Endothelial cell of umbilical vein (primary cell): ENCODE measurements around the gene BIN1. TPM values are rescaled to one million over a fixed set of nuclear protein-coding genes. Genes with fewer than 3 reads are reported as not detected.

Experiments
- BruUV-seq: library from RNA; stranded (reverse); fragments of 400-500 nt; replicated peaks from 2 replicates; lab custom pipeline; 2021; lab: Mats Ljungman, UMichigan
- CTCF ChIA-PET: fragments of 300-600, 350-600 bp; sonication (Branson Sonifier 250); formaldehyde crosslinking; loops from one replicate; lab custom pipeline; 2021; ENCODE audit warnings: antibody characterized with exemption, inconsistent platforms; lab: Charles Lee
- POLR2A ChIA-PET: fragments of 300-600, 350-600 bp; sonication (Branson Sonifier 250); formaldehyde crosslinking; loops from one replicate; lab custom pipeline; 2021; ENCODE audit warnings: antibody characterized with exemption, inconsistent platforms; lab: Charles Lee
- DNase-seq: peaks from one replicate; pipeline ENCODE4 v3.0.0-alpha.2; 2011; ENCODE audit warnings: low read depth, low spot score
- FAIRE-seq: peaks from 2 replicates; lab custom pipeline; 2011; peaks lifted over from hg19 to GRCh38; lab: Jason Lieb, UNC
- H2AFZ ChIP-seq: 2 replicates; pipeline ENCODE4 v1.6.0; 2012; ENCODE audit warnings: low read depth, low read length, control low read depth, inconsistent platforms
- H3K27ac ChIP-seq: 2 replicates; pipeline ENCODE4 v1.5.1; 2011; ENCODE audit warnings: low read depth, mild to moderate bottlenecking, control low read depth, low read length, moderate library complexity; ENCODE audit not compliant: insufficient read depth
- H3K27me3 ChIP-seq, 2 experiments: 2 replicates each; pipeline versions ENCODE4 v1.6.0 to v1.6.1; 2011; ENCODE audit warnings: low read length in 2 of 2, mixed read lengths in 1 of 2; ENCODE audit not compliant: control insufficient read depth in 2 of 2, insufficient read depth in 2 of 2
- H3K36me3 ChIP-seq, 2 experiments: 2 replicates in 1 of 2; 3 replicates in 1 of 2; pipeline ENCODE4 v1.5.1; 2011; ENCODE audit warnings: low read length in 2 of 2, mild to moderate bottlenecking in 1 of 2, moderate library complexity in 1 of 2; ENCODE audit not compliant: control insufficient read depth in 2 of 2, insufficient read depth in 2 of 2; ENCODE audit errors: extremely low read depth in 1 of 2
- H3K4me1 ChIP-seq: 3 replicates; pipeline ENCODE4 v1.5.1; 2011; ENCODE audit warnings: mild to moderate bottlenecking, low read length; ENCODE audit not compliant: control insufficient read depth, insufficient read depth; ENCODE audit errors: extremely low read depth
- H3K4me2 ChIP-seq: 2 replicates; pipeline ENCODE4 v1.6.1; 2011; ENCODE audit warnings: low read length, control low read depth, mixed read lengths; ENCODE audit not compliant: insufficient read depth
- H3K4me3 ChIP-seq, 3 experiments: fragments of 200-600 bp in 1 of 3; sonication (generic), shearing (Covaris generic) in 1 of 3; replicated peaks in 1 of 3; 2 replicates each; pipeline ENCODE4 v1.5.1; 2011 to 2016; ENCODE audit warnings: control low read depth in 3 of 3, low read length in 3 of 3, mild to moderate bottlenecking in 2 of 3, inconsistent platforms in 1 of 3, low read depth in 1 of 3, moderate library complexity in 1 of 3; ENCODE audit not compliant: insufficient read depth in 1 of 3
- H3K79me2 ChIP-seq: 2 replicates; pipeline ENCODE4 v1.6.0; 2012; ENCODE audit warnings: low read length, inconsistent platforms; ENCODE audit not compliant: control insufficient read depth, insufficient read depth
- H3K9ac ChIP-seq: replicated peaks from 2 replicates; pipeline ENCODE3; 2011; ENCODE audit warnings: low read length, control low read depth; ENCODE audit not compliant: insufficient read depth; ENCODE audit errors: extremely low read depth
- H3K9me1 ChIP-seq: replicated peaks from 3 replicates; pipeline ENCODE4 v1.6.0; 2011; ENCODE audit warnings: mild to moderate bottlenecking, low read length; ENCODE audit not compliant: control insufficient read depth, insufficient read depth; ENCODE audit errors: extremely low read depth
- H3K9me3 ChIP-seq: replicated peaks from 2 replicates; pipeline ENCODE4 v1.5.1; 2012; ENCODE audit warnings: low read length, inconsistent platforms; ENCODE audit not compliant: control insufficient read depth, insufficient read depth
- H4K20me1 ChIP-seq: replicated peaks from 2 replicates; pipeline ENCODE3; 2011; ENCODE audit warnings: mild to moderate bottlenecking, low read length; ENCODE audit not compliant: control insufficient read depth, insufficient read depth; ENCODE audit errors: extremely low read depth
- CTCF ChIP-seq, 2 donors: IDR thresholded peaks; 1 replicate in 1 of 2; 2 replicates in 1 of 2; pipeline ENCODE4 v1.5.1; 2011; ENCODE audit warnings: low read length in 2 of 2, mild to moderate bottlenecking in 2 of 2, moderate library complexity in 2 of 2, control low read depth in 1 of 2, inconsistent platforms in 1 of 2, low read depth in 1 of 2; ENCODE audit not compliant: insufficient read depth in 1 of 2; ENCODE audit errors: extremely low read depth in 1 of 2
- FOS ChIP-seq: IDR thresholded peaks from 2 replicates; pipeline ENCODE4 v1.6.1; 2011; ENCODE audit warnings: mild to moderate bottlenecking, low read length, moderate library complexity, borderline replicate concordance; ENCODE audit not compliant: insufficient read depth
- GATA2 ChIP-seq: IDR thresholded peaks from 2 replicates; pipeline ENCODE4 v1.7.0; 2011; ENCODE audit warnings: low read depth, mild to moderate bottlenecking, moderate library complexity, mixed read lengths, low read length; ENCODE audit not compliant: insufficient read length, insufficient read depth
- MAX ChIP-seq: IDR thresholded peaks from 2 replicates; pipeline ENCODE4 v1.6.1; 2011; ENCODE audit not compliant: insufficient read depth, insufficient read length
- POLR2AphosphoS5 ChIP-seq: IDR thresholded peaks from 2 replicates; pipeline ENCODE4 v1.6.1; 2012; ENCODE audit warnings: low read depth, mild to moderate bottlenecking, control low read depth, low read length, moderate library complexity; ENCODE audit not compliant: insufficient read depth
- dilution Hi-C: fragments of 300-500 bp; cut with MboI; formaldehyde crosslinking; loops from one replicate; pipeline ENCODE4 v1.15.0; 2019; ENCODE audit warnings: low sequenced_read_pairs; ENCODE audit not compliant: extremely low pct_ligation_motif_present
- intact Hi-C: fragments of 100-400 bp; cut with micrococcal nuclease; formaldehyde crosslinking; loops from one replicate; pipeline ENCODE4 v1.10.0; 2022
- polyA plus RNA-seq, 4 experiments: library from polyadenylated mRNA; depleted of rRNA in 3 of 4; stranded (reverse) in 3 of 4; unstranded in 1 of 4; fragments of >200 nt; gene quantifications; 2 replicates each; pipeline versions ENCODE4 v1.2.1 to v1.2.3, GENCODE V29; 2011 to 2012; ENCODE audit warnings: missing spikeins in 1 of 4
- total RNA-seq: library from RNA; stranded (reverse); gene quantifications from 2 replicates; pipeline ENCODE4 v1.2.3, GENCODE V29; 2021

BIN1 gene
- total and polyA plus RNA-seq, 2 donors (not counting 3 experiments of a cell fraction or from before 2014, with no cell fraction given): 26.3 to 36.9 TPM

- Histone ChIP-seq H3K4me1 (peaks cover 4% of the 10 kb centered on the region), H3K27me3 (peaks cover 0 to 2% of the 10 kb centered on the region in 2 experiments), H3K27ac (no peak overlapping the region), H3K9me3 (no peaks in the 10 kb centered on the region), H3K79me2 (no peaks in the 10 kb centered on the region), H3K4me2 (no peak overlapping the region), H2AFZ (no peak overlapping the region), H3K36me3 (no peaks in the 10 kb centered on the region), H3K9me1 (no peaks in the 10 kb centered on the region), H4K20me1 (no peaks in the 10 kb centered on the region), H3K9ac (no peak overlapping the region), H3K4me3 (no peak overlapping the region)
- dilution Hi-C loops: no loop called here
- intact Hi-C loops: no loop called here
- BruUV-seq: no TSS peak
- no peak for DNase-seq
- no peak for TF ChIP-seq FOS
- no peak for TF ChIP-seq POLR2AphosphoS5
- no peak for TF ChIP-seq GATA2
- no peak for TF ChIP-seq CTCF (IDR thresholded peaks at IDR 0.05; ENCODE audit: extremely low read depth in 1 of 2, insufficient read depth in 1 of 2, low read depth in 1 of 2, low read length in 2 of 2)
- no peak for TF ChIP-seq MAX
- POLR2A ChIA-PET: no interaction called here
- CTCF ChIA-PET: no interaction called here
- FAIRE-seq: no peak
These were observed 71.9 kb downstream of the BIN1 start for GRCh38 chr2:127034883-127035611.
